PC-9 (cell line): ENCODE data around the gene GUCY2D.

ENCODE experiments used
- EZH2 ChIP-seq: fragments of 200-600 bp; sonication (generic); IDR thresholded peaks from 2 replicates; pipeline ENCODE4 v1.8.0; 2017; ENCODE audit warnings: antibody characterized with exemption, low read depth
- TF ChIP-seq, protein P1 (sequence below): fragments of 200-600 bp; sonication (generic); conservative IDR thresholded peaks from 2 replicates; pipeline ENCODE4 v1.6.1; 2017; ENCODE audit warnings: mixed run types, antibody characterized with exemption, mild to moderate bottlenecking, moderate library complexity

DNA sequence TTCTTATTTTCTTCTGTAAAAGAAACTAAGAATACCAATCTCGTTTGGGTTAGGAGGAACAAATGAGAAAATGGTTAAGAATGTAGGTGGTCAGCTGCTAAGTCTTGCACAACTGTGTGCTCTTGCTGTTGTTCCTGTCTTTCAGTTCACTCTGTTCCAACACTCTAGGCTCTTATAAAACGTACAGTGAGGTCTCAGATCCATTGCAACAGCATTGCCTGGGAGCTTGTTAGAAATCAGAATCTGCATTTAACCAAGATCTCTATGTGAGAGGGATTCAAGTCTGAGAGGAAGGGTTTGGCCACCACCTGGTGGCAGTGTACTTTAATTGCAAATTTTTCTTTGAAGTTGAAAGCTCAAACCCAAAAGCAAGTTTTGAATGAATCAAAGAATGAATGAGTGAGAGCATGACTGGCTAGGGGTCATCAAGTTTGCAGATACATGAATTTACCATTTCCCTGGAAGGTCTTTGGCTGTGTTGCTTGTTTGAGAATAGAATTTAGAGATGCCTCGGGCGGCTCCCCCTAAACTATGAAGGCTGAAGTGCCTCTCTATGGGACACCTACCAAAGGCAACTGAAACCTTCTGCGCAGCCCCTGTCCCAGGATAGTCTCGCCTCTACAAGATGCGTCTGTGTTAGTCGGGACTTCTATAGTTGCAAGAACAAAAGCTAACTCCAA, 39.0 kb downstream of the GUCY2D start:
- TF ChIP-seq, protein P1, sequence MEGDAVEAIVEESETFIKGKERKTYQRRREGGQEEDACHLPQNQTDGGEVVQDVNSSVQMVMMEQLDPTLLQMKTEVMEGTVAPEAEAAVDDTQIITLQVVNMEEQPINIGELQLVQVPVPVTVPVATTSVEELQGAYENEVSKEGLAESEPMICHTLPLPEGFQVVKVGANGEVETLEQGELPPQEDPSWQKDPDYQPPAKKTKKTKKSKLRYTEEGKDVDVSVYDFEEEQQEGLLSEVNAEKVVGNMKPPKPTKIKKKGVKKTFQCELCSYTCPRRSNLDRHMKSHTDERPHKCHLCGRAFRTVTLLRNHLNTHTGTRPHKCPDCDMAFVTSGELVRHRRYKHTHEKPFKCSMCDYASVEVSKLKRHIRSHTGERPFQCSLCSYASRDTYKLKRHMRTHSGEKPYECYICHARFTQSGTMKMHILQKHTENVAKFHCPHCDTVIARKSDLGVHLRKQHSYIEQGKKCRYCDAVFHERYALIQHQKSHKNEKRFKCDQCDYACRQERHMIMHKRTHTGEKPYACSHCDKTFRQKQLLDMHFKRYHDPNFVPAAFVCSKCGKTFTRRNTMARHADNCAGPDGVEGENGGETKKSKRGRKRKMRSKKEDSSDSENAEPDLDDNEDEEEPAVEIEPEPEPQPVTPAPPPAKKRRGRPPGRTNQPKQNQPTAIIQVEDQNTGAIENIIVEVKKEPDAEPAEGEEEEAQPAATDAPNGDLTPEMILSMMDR: peak; percentile 77
- TF ChIP-seq EZH2: no peak
